GM10266 (cell line): ENCODE measurements around the gene DNAL1.

Source experiments
- DNase-seq: peaks from one replicate; pipeline ENCODE4 v3.0.0; 2012; ENCODE audit errors: extremely low spot score
- TF ChIP-seq, protein P1 (sequence below): IDR thresholded peaks from 2 replicates; pipeline ENCODE4 v1.5.1; 2012; ENCODE audit warnings: mild to moderate bottlenecking, low read depth; ENCODE audit not compliant: control insufficient read depth, insufficient read depth; ENCODE audit errors: missing control alignments

DNAL1 gene

DNA sequence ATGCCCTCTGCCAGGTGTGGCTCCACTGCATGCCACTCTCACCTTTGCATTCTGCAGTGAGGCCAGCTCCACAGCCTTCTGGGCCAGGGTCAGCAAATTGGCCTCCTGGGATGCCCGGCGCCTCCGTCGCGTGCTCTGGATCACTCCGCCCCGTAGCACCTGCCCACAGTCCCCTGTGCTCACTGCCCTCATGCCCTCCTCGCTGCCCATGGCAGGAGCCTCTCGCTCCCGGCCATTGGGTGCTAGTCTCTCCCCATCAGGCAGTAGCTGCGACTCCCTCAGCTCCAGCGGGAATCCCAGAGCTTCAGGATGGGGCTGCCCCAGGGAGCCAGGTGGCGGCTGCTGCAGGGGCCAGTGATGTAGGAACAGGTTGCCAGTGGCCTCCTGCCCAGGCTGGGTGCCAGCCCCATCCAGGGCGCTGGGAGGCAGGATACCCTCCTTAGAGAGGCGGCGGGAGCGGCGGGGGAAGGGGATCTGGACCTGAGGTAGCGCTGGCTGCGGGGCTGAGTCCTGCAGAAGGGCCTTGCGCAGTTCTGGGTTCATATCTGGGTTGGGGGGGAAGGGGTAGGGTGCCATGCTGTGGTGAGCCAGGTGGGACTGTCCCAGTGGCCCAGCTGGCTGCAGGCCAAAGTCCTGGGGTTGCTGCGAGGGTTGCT, 93.9 kb downstream of the DNAL1 start:
- TF ChIP-seq, protein P1, sequence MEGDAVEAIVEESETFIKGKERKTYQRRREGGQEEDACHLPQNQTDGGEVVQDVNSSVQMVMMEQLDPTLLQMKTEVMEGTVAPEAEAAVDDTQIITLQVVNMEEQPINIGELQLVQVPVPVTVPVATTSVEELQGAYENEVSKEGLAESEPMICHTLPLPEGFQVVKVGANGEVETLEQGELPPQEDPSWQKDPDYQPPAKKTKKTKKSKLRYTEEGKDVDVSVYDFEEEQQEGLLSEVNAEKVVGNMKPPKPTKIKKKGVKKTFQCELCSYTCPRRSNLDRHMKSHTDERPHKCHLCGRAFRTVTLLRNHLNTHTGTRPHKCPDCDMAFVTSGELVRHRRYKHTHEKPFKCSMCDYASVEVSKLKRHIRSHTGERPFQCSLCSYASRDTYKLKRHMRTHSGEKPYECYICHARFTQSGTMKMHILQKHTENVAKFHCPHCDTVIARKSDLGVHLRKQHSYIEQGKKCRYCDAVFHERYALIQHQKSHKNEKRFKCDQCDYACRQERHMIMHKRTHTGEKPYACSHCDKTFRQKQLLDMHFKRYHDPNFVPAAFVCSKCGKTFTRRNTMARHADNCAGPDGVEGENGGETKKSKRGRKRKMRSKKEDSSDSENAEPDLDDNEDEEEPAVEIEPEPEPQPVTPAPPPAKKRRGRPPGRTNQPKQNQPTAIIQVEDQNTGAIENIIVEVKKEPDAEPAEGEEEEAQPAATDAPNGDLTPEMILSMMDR, result no peak
- no peak for DNase-seq

DNA sequence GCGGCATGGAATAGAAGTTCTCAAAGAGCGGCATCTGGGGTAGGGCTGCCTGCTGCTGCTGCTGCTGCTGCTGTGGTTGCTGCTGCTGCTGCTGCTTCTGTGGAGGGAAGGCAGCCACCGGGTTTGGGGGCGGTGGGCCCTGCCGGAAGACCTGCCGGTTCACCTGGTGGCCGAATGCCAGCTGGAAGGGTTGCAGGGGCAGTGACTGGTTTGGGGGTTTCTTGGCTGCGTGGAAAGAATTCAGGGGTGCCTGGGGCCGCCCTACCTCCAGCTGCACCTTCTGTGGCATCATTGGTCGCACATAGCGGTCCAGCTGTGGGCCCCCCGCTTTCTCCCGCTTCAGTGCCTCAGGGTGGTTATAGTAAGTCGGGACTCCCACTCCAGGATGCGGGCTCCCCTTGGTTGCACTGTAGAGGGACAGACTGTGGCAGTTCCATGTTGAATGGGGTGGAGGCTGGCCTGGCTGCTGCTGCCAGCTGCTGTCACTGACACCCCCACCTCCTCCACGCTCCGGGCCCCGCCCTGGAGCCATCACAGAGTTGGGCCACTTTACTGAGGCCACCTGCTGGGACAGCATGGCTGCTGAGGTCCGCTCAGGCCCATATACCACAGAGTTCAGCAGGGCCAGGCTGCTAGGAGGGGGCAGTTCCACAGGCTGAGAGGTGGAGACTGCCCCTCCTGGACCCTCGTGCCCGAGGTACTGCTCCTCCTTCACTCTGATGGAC, 94.5 kb downstream of the DNAL1 start:
- TF ChIP-seq, protein P1, result no peak
- no peak for DNase-seq

DNA sequence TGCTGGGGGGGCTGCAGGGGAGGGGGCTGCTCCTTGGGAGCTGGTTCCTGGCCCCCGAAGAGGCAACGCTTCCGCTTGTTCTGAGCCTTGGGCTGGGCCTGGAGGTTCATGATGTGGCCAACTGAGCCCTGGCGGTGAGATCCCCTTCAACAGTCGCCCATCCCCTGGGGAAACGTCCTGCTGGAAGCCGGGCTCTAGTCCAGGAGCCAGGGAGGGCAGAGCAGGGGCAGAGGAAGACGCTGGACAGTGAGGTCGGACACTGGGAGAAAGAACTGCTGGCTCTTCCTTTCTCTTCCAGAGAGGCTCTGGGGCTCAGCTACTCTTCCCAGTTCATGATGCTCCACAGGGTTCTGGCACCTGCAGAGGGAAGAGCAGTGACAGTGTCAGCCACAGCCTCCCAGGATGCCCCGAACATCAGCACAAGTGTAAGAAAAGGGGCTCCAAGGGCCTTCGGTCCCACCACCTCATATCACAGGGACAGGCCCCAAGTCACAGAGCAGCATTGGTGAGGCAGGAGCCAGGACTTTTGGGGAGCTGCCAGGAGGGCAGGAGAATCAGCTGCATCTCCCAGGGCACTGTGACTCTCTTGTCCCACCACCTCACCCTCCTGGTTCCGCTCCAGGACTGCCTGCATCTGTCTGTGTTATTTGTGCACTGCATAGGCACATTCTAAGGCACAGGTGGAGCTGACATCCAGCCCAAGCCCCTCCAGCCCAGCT, 95.3 kb downstream of the DNAL1 start:
- DNase-seq, result no peak

DNA sequence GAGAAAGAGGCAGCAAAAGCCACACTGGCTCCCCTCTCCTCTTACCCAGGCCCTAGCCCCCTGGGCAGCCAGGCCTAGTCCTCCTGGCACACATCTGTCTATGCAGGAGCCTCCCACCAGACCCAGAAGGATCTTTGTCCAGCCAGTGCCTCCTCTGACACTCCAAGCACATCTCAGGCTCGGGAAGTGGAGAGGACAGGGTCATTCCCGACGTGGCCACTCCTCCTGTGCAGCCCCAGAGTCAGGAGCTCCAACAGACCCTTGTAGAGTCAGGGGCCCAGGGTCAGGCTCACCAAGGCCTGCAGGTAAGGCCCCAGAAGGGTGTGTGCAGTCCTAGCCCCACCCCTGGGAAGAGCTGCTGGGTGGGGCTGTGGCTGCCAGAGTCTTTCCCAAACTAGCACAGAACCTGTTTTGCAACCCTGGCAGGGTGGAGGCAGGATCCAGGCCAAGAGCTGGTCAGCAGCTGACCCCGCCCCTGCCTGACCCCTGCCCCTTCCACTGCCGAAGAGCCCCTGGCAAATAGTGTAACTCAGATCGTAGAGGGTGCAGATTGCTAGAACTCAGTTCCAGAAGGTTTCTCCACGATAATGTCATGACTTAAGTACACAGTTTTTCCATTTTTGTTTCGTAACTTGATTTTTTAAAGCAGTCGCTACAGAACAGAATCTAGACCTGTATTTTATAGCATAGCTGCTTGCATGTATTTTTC, 96.0 kb downstream of the DNAL1 start:
- DNase-seq, result no peak
- TF ChIP-seq, protein P1, result no peak

More for the DNA sequence above, 95.3 kb downstream of the DNAL1 start:
- TF ChIP-seq, protein P1, result no peak

DNA sequence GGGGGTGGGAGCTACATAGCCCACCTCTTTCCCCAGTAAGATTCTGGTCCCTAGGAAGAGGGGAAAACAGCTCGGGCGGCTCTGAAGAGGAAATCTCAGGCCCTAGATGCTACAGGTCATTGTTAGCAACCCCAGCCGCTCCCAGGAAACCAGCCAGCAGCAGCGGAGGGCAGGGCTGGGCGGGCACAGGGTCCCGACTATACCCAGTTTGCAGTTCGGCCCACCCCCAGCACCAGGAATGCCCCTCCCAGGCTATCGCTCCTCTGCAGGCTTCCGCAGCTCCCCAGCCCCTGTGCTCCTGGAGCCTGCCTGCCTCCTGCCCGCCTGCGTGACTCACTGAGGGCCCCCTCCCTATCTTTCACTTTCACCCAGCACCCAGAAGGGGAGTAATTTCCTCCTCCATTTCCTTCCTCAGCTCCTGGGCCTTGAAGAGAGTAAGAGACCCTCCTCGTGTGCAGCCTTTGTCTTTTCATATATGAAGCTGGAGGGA, 96.6 kb downstream of the DNAL1 start:
- TF ChIP-seq, protein P1, result no peak
- DNase-seq, result peak; percentile 61

DNA sequence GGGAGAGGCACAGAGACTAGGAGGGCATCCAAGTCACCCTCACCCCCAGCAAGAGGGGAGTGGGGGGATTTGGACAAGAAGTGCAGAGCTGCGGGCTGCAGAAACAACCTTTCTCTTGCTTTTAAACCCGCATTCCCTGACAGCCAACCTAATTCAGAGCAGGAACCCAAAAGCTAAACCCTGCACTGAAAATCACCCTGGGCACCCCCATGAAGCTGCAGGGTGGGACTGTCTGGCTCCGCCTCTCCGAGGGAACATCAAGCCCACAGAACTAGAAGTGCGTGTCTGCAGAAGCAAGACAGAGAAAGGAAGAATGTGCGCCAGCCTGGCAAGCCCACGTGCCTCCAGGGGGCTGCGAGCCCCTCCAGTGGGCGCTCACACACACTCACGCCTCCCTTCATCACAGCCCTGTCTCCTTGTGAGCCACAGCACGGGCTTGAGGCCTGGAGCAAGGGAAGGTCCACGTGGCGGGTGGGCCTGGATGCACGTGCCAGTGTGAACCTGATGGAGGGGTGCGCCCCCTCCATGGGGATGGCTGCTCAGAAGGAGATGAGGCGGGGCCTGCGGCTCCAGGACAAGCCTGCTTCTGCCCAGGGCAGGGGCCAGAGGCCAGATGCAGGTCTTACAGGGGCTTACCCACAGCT, 97.2 kb downstream of the DNAL1 start:
- DNase-seq, result no peak
- TF ChIP-seq, protein P1, result no peak
